Activated B cell treated with CpG ODN at 0.5 μM for 24 hours (primary cell): Measurements from ENCODE around the gene RASA3. TPM values are rescaled to one million over a fixed set of nuclear protein-coding genes. Genes with fewer than 3 reads are reported as not detected.
"Not testable (repeated sequence)": the region's sequence is repeated elsewhere in the genome, so short reads cannot be mapped to it uniquely, and the experiment has no call there.

Source experiments
- ATAC-seq: fragments of 200-7000 bp; cut with Tn5 transposase; one replicate; pipeline ENCODE4 v1.10.0; 2021; ENCODE audit warnings: low read depth, mild to moderate bottlenecking, moderate library complexity
- CTCF ChIA-PET: fragments of 350-600 bp; sonication (Branson Sonifier 250); formaldehyde crosslinking; loops from one replicate; lab custom pipeline; 2021; ENCODE audit warnings: antibody characterized with exemption; lab: Charles Lee
- POLR2A ChIA-PET: fragments of 350-600 bp; sonication (Branson Sonifier 250); formaldehyde crosslinking; loops from one replicate; lab custom pipeline; 2021; ENCODE audit warnings: antibody characterized with exemption; lab: Charles Lee
- DNase-seq: peaks from one replicate; pipeline ENCODE4 v3.0.0; 2022
- H3K27ac Mint-ChIP-seq: one replicate; pipeline ENCODE4 v1.8.0; 2020; ENCODE audit warnings: mixed read lengths
- H3K27me3 Mint-ChIP-seq: one replicate; pipeline ENCODE4 v1.8.0; 2021; ENCODE audit warnings: mixed read lengths
- H3K36me3 Mint-ChIP-seq: one replicate; pipeline ENCODE4 v1.8.0; 2021; ENCODE audit warnings: low read depth, mixed read lengths
- H3K4me1 Mint-ChIP-seq: one replicate; pipeline ENCODE4 v1.8.0; 2021; ENCODE audit warnings: mixed read lengths
- H3K4me3 Mint-ChIP-seq: one replicate; pipeline ENCODE4 v1.8.0; 2020; ENCODE audit warnings: mild to moderate bottlenecking, mixed read lengths
- H3K9me3 Mint-ChIP-seq: one replicate; pipeline ENCODE4 v1.8.0; 2020; ENCODE audit warnings: mixed read lengths
- intact Hi-C: fragments of 100-400 bp; cut with micrococcal nuclease; formaldehyde crosslinking; loops from one replicate; pipeline ENCODE4 v1.15.1; 2024
- total RNA-seq: library from RNA; stranded (reverse); gene quantifications from 2 replicates; pipeline ENCODE4 v1.2.3, GENCODE V29; 2022
- TF ChIP-seq, protein P1 (sequence below): fragments of 200-600 bp; IDR thresholded peaks from one replicate; pipeline ENCODE4 v1.8.0; 2022; ENCODE audit warnings: antibody characterized with exemption, mild to moderate bottlenecking

RASA3 gene, protein sequence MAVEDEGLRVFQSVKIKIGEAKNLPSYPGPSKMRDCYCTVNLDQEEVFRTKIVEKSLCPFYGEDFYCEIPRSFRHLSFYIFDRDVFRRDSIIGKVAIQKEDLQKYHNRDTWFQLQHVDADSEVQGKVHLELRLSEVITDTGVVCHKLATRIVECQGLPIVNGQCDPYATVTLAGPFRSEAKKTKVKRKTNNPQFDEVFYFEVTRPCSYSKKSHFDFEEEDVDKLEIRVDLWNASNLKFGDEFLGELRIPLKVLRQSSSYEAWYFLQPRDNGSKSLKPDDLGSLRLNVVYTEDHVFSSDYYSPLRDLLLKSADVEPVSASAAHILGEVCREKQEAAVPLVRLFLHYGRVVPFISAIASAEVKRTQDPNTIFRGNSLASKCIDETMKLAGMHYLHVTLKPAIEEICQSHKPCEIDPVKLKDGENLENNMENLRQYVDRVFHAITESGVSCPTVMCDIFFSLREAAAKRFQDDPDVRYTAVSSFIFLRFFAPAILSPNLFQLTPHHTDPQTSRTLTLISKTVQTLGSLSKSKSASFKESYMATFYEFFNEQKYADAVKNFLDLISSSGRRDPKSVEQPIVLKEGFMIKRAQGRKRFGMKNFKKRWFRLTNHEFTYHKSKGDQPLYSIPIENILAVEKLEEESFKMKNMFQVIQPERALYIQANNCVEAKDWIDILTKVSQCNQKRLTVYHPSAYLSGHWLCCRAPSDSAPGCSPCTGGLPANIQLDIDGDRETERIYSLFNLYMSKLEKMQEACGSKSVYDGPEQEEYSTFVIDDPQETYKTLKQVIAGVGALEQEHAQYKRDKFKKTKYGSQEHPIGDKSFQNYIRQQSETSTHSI
- total RNA-seq, result 17.5 and 20.4 TPM in 2 replicates

DNA sequence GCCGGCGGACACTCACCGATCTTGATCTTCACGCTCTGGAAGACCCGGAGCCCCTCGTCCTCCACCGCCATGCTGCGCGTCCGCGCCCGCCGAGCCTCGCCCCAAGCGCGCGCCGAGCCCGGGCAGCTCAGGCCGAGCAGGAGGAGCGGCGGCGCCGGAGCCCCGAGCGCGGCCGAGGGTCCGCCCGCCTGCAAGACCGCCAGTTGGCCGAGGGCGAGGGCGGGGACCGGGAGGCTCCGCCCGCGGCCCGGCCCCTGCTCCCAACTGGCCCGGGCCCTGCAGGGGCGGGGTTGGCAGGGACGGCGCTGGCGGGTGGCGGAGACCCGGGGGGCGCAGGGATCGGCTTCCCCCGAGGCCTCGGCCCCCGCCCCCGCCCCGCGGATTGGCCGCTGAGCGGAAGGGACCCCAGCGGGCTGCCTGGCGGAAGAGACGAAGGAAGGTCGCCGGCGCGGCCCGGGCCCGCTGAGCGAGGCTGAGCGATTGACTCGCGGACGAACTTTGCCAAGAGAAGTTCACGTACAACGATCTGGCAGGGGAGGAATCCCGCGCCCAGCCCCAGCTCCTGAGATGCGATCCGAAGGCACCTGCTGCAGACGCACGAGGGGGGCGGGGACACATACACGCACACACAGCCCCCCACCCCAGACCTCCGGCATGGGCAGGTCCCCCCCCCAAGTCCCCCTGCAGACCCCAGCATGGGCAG, at the start of gene RASA3:
Gene RASA3, minus strand, starts transcription at position 205 of the 703 bp plus-strand sequence. Its CDS starts 134 bp downstream, at position 71.
- ATAC-seq, result peak; percentile 67
- Mint-ChIP-seq H3K27ac (peak within 1 kb of the TSS; percentile 76), H3K27me3 (no peaks in the 10 kb centered on the region), H3K4me1 (peaks cover 56% of the 10 kb centered on the region), H3K36me3 (peaks cover 7% of the 10 kb centered on the region), H3K4me3 (peak within 1 kb of the TSS; percentile 93), H3K9me3 (no peaks in the 10 kb centered on the region)
- CTCF ChIA-PET, result no interaction called here
- POLR2A ChIA-PET, result interaction anchor here (0.6 to 4.0 kb wide), 3 partner anchors 8 to 56 kb away, joined by 4 to 15 read pairs (median 4); no protein-coding TSS in a partner anchor
- peak; percentile 73 for DNase-seq
- intact Hi-C loops, result loop anchor here (1.0 to 5.0 kb wide), 3 partner anchors 8 to 835 kb away; partner anchors contain the start of gene LAMP1
- TF ChIP-seq, protein P1, sequence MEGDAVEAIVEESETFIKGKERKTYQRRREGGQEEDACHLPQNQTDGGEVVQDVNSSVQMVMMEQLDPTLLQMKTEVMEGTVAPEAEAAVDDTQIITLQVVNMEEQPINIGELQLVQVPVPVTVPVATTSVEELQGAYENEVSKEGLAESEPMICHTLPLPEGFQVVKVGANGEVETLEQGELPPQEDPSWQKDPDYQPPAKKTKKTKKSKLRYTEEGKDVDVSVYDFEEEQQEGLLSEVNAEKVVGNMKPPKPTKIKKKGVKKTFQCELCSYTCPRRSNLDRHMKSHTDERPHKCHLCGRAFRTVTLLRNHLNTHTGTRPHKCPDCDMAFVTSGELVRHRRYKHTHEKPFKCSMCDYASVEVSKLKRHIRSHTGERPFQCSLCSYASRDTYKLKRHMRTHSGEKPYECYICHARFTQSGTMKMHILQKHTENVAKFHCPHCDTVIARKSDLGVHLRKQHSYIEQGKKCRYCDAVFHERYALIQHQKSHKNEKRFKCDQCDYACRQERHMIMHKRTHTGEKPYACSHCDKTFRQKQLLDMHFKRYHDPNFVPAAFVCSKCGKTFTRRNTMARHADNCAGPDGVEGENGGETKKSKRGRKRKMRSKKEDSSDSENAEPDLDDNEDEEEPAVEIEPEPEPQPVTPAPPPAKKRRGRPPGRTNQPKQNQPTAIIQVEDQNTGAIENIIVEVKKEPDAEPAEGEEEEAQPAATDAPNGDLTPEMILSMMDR, result no peak

DNA sequence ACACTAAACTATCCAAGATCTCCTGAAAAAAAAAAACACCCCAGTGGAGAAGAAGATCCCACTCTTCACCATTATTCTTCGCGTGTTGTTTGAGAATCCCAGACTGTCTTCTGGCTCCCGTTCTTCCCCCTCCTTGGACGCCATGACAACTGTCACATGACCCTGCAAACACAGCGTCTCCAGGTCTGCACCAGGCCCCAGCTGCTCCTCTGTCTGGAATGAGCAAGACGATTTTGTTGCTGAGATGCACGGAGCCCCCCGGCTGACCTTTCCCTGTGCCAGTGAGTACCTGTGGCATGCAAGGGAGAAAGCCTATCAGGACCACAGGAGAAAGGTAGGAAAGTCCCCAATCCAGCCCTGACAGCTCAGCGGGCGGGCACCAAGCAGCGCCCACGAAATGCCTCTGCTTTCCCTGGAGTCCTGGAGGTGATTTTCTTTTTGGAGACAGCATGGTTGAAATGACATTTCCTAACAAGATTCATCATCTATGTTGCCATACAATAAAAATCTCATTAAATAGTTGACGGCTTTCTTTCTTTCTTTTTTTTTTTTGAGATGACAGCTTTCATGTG, 46.8 kb upstream of the RASA3 start, which contains the start of gene CFAP97D2:
Gene CFAP97D2, plus strand, starts transcription at position 171 of the 572 bp plus-strand sequence. Its CDS starts 74 bp downstream, at position 245.
- intact Hi-C loops, result no loop called here
- DNase-seq (no peak), ATAC-seq (no peak)
- Mint-ChIP-seq H3K4me1 (no peaks in the 10 kb centered on the region), H3K4me3 (no peak within 1 kb of the TSS), H3K36me3 (no peaks in the 10 kb centered on the region), H3K9me3 (no peaks in the 10 kb centered on the region), H3K27me3 (peaks cover 23% of the 10 kb centered on the region), H3K27ac (no peak within 1 kb of the TSS)
- ChIA-PET POLR2A (no interaction called here), CTCF (no interaction called here)
- TF ChIP-seq, protein P1, result no peak

DNA sequence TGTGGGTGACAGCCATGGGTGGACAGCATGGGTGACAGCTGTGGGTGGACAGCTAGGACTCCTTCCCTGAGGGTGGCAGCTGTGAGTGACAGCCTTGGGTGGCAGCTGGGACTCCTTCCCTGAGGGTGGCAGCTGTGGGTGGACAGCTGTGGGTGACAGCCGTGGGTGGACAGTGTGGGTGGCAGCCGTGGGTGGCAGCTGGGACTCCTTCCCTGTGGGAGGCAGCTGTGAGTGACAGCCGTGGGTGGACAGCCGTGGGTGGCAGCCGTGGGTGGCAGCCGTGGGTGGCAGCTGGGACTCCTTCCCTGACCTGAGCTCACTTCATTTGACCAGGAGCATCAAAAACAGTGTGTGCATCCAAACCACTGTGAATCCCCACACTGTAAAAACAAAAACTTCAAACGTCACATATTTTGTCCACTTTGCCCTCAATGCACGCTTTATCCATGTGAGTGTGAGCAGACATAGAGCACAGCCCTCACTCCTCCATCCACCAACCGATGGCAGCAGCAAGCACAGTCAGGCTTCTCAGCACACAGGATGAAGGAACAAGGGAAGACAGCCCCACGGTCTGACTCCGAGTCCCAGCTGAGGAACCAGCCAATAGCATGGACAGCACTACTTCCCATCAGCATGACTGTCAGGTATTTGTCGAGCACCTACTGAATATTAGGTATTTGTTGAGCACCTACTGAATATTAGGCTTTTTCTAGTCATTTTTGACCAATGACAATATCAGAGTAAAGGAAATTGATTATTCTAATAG, 45.0 kb upstream of the RASA3 start:
- no peak overlapping the region for H3K27ac Mint-ChIP-seq
- peaks cover 8% of the 10 kb centered on the region for H3K9me3 Mint-ChIP-seq
- TF ChIP-seq, protein P1, result no peak
- H3K4me1 Mint-ChIP-seq, result no peaks in the 10 kb centered on the region
- H3K4me3 Mint-ChIP-seq, result no peak overlapping the region
- DNase-seq (no peak), ATAC-seq (no peak)
- ChIA-PET POLR2A (no interaction called here), CTCF (no interaction called here)
- no peaks in the 10 kb centered on the region for H3K36me3 Mint-ChIP-seq
- intact Hi-C loops, result no loop called here
- peaks cover 23% of the 10 kb centered on the region for H3K27me3 Mint-ChIP-seq

DNA sequence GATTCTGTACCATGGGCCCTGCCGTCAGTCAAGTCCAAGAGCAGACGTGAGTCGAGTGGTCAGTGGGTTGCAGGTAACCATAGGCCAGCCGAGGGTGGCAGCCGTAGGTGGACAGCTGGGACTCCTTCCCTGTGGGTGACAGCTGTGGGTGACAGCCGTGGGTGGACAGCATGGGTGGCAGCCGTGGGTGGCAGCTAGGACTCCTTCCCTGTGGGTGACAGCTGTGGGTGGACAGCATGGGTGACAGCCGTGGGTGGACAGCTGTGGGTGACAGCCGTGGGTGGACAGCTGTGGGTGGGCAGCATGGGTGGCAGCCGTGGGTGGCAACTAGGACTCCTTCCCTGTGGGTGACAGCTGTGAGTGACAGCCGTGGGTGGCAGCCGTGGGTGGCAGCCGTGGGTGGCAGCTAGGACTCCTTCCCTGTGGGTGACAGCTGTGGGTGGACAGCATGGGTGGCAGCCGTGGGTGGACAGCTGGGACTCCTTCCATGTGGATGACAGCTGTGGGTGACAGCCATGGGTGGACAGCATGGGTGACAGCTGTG, 44.0 kb upstream of the RASA3 start:
- intact Hi-C loops, POLR2A ChIA-PET, H3K27ac Mint-ChIP-seq, H3K4me3 Mint-ChIP-seq, H3K4me1 Mint-ChIP-seq, DNase-seq, ATAC-seq, H3K36me3 Mint-ChIP-seq, H3K9me3 Mint-ChIP-seq, CTCF ChIA-PET: not testable (repeated sequence)
- peaks cover 23% of the 10 kb centered on the region for H3K27me3 Mint-ChIP-seq
